ENCODE data around the gene CYP27B1. TPM values are rescaled to one million over a fixed set of nuclear protein-coding genes. Genes with fewer than 3 reads are reported as not detected.

CYP27B1 gene
- total RNA-seq, 1 donor from 2014 or later, result 4.2 TPM

DNA sequence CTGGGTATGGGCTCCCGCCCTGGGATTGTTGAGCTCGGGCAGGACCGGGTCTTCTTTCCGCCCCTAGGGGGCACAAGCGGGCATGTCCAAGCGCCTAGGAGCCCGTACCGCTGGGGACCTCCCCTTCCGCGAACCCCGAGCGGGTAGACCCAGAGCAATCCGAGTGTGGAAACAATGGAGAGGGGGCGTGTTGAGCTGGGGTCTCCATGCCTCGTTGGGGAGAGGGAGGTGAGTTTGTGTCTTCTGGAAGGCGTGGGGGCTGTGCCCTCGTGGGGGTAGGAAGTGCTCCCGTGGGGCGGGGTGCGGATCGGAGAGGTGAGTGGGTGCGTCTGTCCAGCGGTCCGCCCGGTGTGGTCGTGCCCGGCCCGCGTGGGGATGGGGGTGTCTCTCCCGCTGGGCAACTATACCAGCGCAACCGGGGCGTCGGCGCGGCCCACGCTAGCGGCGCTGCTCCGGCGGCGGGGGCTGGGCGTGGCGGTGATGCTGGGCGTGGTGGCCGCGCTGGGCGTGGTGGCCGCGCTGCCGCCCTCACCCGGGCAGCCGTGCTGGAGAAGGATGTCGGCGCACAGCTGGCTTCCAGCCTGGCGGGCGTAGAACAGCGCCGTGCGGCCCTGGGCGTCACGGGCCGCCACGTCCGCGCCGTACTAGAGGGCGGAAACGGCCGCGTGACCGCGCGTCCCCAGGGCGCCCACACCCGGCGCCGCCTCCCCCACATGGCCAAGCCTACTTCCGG, 40.6 kb downstream of the CYP27B1 start:
- peaks cover 84% of the 10 kb centered on the region for H3K27me3 Mint-ChIP-seq (ENCODE audit: low read depth)
- DNase-seq (ENCODE audit: low read depth, low spot score), result peak; percentile 80
- peaks cover 4% of the 10 kb centered on the region for H3K36me3 Mint-ChIP-seq (ENCODE audit: low read depth)
- peak overlapping the region; percentile 82 for H3K27ac Mint-ChIP-seq (ENCODE audit: unreplicated experiment)
- TF ChIP-seq, protein P1, sequence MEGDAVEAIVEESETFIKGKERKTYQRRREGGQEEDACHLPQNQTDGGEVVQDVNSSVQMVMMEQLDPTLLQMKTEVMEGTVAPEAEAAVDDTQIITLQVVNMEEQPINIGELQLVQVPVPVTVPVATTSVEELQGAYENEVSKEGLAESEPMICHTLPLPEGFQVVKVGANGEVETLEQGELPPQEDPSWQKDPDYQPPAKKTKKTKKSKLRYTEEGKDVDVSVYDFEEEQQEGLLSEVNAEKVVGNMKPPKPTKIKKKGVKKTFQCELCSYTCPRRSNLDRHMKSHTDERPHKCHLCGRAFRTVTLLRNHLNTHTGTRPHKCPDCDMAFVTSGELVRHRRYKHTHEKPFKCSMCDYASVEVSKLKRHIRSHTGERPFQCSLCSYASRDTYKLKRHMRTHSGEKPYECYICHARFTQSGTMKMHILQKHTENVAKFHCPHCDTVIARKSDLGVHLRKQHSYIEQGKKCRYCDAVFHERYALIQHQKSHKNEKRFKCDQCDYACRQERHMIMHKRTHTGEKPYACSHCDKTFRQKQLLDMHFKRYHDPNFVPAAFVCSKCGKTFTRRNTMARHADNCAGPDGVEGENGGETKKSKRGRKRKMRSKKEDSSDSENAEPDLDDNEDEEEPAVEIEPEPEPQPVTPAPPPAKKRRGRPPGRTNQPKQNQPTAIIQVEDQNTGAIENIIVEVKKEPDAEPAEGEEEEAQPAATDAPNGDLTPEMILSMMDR (conservative IDR thresholded peaks at IDR 0.05), result peak; percentile 76
- H3K4me3 Mint-ChIP-seq, result peak overlapping the region; percentile 97
- H3K4me1 Mint-ChIP-seq, result peaks cover 8% of the 10 kb centered on the region
- H3K9me3 Mint-ChIP-seq, result no peaks in the 10 kb centered on the region

DNA sequence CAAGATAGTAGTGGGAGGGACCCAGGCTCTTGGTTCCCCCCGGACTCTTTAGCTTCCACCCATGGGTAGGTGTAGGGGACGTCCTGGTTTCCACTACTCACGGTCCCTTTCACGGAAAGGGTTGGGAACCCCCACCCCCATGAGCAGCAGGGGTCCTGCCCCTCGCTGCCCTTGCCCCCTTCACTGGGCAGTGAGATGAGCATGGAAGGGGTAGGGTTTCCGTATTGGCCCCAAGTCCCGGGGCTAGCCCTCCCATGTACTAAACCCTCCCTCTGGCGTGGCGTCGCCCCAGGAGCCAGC, 41.1 kb downstream of the CYP27B1 start:
- Mint-ChIP-seq H3K4me3 (peak overlapping the region; percentile 97), H3K9me3 (no peaks in the 10 kb centered on the region), H3K27ac (ENCODE audit: unreplicated experiment) (no peak overlapping the region), H3K36me3 (ENCODE audit: low read depth) (peaks cover 4% of the 10 kb centered on the region), H3K27me3 (ENCODE audit: low read depth) (peaks cover 79% of the 10 kb centered on the region), H3K4me1 (peaks cover 8% of the 10 kb centered on the region)
- TF ChIP-seq, protein P1 (conservative IDR thresholded peaks at IDR 0.05), result no peak
- DNase-seq (ENCODE audit: low read depth, low spot score), result no peak

DNA sequence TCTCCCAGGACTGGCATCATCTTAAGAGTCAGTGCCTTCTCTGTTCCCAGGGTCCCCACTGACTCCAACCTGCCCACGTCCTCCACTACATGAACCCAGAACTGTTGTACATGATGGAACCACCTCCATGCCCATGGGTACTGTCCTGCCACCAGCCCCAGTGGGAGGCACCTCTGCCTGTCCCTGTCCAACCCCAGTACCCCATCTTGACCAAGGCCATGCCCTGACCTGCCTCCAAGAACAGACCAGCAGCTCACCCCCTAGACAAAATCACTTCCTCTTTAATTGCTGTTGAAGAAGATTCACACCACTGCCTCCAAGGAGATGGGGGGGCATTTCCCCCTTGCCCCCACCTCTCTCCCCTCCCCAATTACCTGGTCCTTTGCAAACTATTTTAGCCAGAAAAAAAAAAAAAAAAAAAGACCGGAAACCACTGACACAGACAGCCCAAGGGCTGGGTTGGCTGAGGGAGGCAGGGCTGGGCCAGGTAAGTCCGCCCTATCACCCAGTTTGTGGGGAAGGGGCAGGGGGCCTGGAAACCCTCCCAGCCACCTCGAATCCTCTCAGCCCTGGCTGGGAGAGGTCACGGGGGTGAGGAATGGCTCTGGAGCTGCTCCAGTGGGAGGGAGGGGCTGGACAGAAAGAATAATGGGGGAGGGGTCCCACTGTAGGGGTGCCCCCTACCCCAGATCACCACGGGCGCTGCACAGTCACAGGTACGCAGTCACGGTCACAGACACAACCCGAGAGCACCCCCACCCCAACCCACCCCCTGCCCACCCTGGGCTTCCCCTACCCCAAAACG, 41.7 kb downstream of the CYP27B1 start:
- peak overlapping the region; percentile 70 for H3K4me3 Mint-ChIP-seq

DNA sequence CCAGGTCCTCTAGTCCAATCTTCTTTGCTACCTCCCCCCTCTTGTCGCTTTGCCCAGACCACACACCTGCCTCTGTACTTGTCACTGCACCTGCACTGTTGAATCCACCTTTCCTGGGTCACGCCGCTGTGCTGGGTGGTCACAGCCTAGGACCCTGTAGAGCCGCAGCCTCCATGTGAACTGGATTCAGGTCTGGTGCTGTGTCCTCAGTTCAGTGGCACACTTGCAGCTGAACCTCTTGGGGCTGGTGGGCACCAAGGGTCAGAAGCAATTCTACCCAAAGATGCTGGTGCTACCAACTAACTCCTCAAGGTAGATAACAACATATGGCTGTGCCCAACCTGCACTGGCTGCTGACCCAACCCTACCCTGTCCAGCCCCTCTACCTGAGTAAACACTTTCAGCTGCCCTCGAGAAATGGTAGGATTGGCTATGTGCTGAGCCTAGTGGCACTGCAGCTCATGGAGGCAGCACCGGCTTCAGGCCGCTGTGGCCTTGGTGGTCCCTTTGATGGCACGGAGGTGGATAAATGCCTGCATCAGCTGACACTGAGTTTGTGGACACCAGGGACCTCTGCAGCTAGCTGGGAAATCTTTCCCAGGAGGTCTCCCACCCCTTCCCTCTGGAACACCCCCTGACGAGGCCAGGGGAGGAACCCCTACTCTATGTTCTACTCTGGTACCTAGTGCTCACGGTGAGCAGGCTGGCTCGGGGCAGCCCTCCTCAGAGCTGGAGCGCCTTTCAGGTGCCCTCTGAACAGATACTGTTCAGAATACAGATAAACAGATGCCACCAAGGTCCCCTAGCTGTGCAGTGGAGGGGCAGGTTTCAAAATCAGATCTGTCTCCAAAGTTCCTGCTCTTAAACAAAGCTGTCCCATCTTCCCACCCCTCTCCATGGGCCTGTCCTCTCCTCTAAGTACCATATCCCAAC, 42.6 kb downstream of the CYP27B1 start:
- Mint-ChIP-seq H3K27me3 (ENCODE audit: low read depth) (peaks cover 63% of the 10 kb centered on the region), H3K36me3 (ENCODE audit: low read depth) (peaks cover 8% of the 10 kb centered on the region), H3K4me3 (peak overlapping the region; percentile 70), H3K9me3 (no peaks in the 10 kb centered on the region), H3K4me1 (peaks cover 8% of the 10 kb centered on the region), H3K27ac (ENCODE audit: unreplicated experiment) (no peak overlapping the region)
- no peak for DNase-seq (ENCODE audit: low read depth, low spot score)
- TF ChIP-seq, protein P1 (conservative IDR thresholded peaks at IDR 0.05), result no peak

More for the DNA sequence above, 41.7 kb downstream of the CYP27B1 start:
- Mint-ChIP-seq H3K4me1 (peaks cover 8% of the 10 kb centered on the region), H3K9me3 (no peaks in the 10 kb centered on the region), H3K36me3 (ENCODE audit: low read depth) (peaks cover 4% of the 10 kb centered on the region), H3K27ac (ENCODE audit: unreplicated experiment) (no peak overlapping the region), H3K27me3 (ENCODE audit: low read depth) (peaks cover 72% of the 10 kb centered on the region)
- TF ChIP-seq, protein P1 (conservative IDR thresholded peaks at IDR 0.05), result no peak
- no peak for DNase-seq (ENCODE audit: low read depth, low spot score)

DNA sequence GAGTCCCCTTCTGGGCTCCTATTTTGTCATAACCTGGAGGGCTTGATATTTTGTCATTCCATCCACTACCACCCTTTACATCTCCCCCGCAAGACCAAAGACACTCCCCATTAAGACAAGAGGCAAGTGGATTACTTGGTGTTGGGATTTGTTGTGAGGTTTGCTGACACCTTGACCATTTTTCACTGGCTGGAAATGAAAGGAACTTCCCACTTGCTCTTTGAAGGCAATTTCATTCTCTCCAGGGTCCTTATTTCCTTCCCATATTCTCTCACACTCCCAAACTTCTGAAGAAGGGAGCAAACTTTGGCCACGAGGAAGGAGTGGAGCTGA, 43.3 kb downstream of the CYP27B1 start:
- Mint-ChIP-seq H3K4me1 (peaks cover 8% of the 10 kb centered on the region), H3K4me3 (no peak overlapping the region), H3K9me3 (no peaks in the 10 kb centered on the region)

More for the DNA sequence above, 43.3 kb downstream of the CYP27B1 start:
- Mint-ChIP-seq H3K27ac (ENCODE audit: unreplicated experiment) (no peak overlapping the region), H3K36me3 (ENCODE audit: low read depth) (peaks cover 8% of the 10 kb centered on the region), H3K27me3 (ENCODE audit: low read depth) (peaks cover 57% of the 10 kb centered on the region)
- no peak for DNase-seq (ENCODE audit: low read depth, low spot score)
- TF ChIP-seq, protein P1 (conservative IDR thresholded peaks at IDR 0.05), result no peak

Data from neural crest cell (in vitro differentiated cells).